A549 treated with Mapracorat at 1 μM for 4 hours (cell line): ENCODE data around the gene KRT75. TPM values are rescaled to one million over a fixed set of nuclear protein-coding genes. Genes with fewer than 3 reads are reported as not detected.

Experiments
- total RNA-seq: library from RNA; stranded (reverse); fragments of 200-300 nt; extraction: Qiagen RNA extraction; gene quantifications from 5 replicates; pipeline ENCODE4 v1.2.3, GENCODE V29; 2022

The KRT75 gene
- total RNA-seq: 0.07 to 0.14 TPM (median 0.10 TPM) in 4 of 5 replicates, not detected in the other

GRCh38 chr12:52434081-52434733, at the start of gene KRT75:
Gene KRT75, minus strand, starts transcription at chr12:52434371. Its CDS starts 67 bp downstream, at chr12:52434304.

GRCh38 chr12:52473768-52474167, 39.6 kb upstream of the KRT75 start, which contains the start of gene KRT6C:
Gene KRT6C, minus strand, starts transcription at chr12:52473805. Its CDS starts 68 bp downstream, at chr12:52473737.

GRCh38 chr12:52452101-52452500, 17.9 kb upstream of the KRT75 start, which contains the start of gene KRT6B:
Gene KRT6B, minus strand, starts transcription at chr12:52452146. Its CDS starts 68 bp downstream, at chr12:52452078.

GRCh38 chr12:52405922-52406385, 28.2 kb downstream of the KRT75 start, which contains the start of gene KRT82:
Gene KRT82, minus strand, starts transcription at chr12:52406335. Its CDS starts 58 bp downstream, at chr12:52406277.

GRCh38 chr12:52385226-52385702, 48.9 kb downstream of the KRT75 start, which contains the start of gene KRT84:
Gene KRT84, minus strand, starts transcription at chr12:52385652. Its CDS starts 67 bp downstream, at chr12:52385585.

Other genes starting within 250 kb of the KRT75 start
- gene KRT80, start 242.4 kb downstream of the KRT75 start, total RNA-seq: 38.9 to 58.0 TPM (median 46.2 TPM) in 5 replicates
- gene KRT7, start 201.1 kb downstream of the KRT75 start, total RNA-seq: 4,849 to 5,975 TPM (median 5,509 TPM) in 5 replicates
- gene KRT86, start 159.7 kb downstream of the KRT75 start, total RNA-seq: 23.1 to 49.2 TPM (median 47.0 TPM) in 5 replicates
- gene KRT81, start 142.8 kb downstream of the KRT75 start, total RNA-seq: 3,076 to 4,171 TPM (median 4,026 TPM) in 5 replicates
- gene KRT83, start 113.0 kb downstream of the KRT75 start, total RNA-seq: 2.4 to 6.6 TPM (median 6.0 TPM) in 5 replicates
- 0.06 to 0.08 TPM (median 0.07 TPM) in 4 of 5 replicates, not detected in the other for gene KRT85, start 66.9 kb downstream of the KRT75 start, total RNA-seq
- not detected in 5 replicates for gene KRT84, start 48.7 kb downstream of the KRT75 start, total RNA-seq
- gene KRT82, start 28.0 kb downstream of the KRT75 start, total RNA-seq: not detected in 5 replicates
- 0.07 TPM in 1 of 5 replicates, not detected in the others for gene KRT6B, start 17.8 kb upstream of the KRT75 start, total RNA-seq
- gene KRT6C, start 39.4 kb upstream of the KRT75 start, total RNA-seq: not detected in 5 replicates
- gene KRT6A, start 58.9 kb upstream of the KRT75 start, total RNA-seq: 8.1 to 10.8 TPM (median 8.4 TPM) in 5 replicates
- 0.26 to 0.79 TPM (median 0.62 TPM) in 5 replicates for gene KRT5, start 86.0 kb upstream of the KRT75 start, total RNA-seq
- not detected in 5 replicates for gene KRT71, start 118.8 kb upstream of the KRT75 start, total RNA-seq
- not detected in 5 replicates for gene KRT74, start 139.5 kb upstream of the KRT75 start, total RNA-seq
- not detected in 5 replicates for gene KRT72, start 167.1 kb upstream of the KRT75 start, total RNA-seq
- gene KRT73, start 184.2 kb upstream of the KRT75 start, total RNA-seq: 0.06 TPM in 1 of 5 replicates, not detected in the others
- gene KRT2, start 217.8 kb upstream of the KRT75 start, total RNA-seq: not detected in 5 replicates
- not detected in 5 replicates for gene KRT1, start 246.0 kb upstream of the KRT75 start, total RNA-seq